Testis (tissue), 2 donors: ENCODE measurements around the gene COL26A1.

Experiments used
- POLR2A ChIP-seq: fragments of 450-650 bp; IDR thresholded peaks from one replicate; pipeline ENCODE4 v1.6.1; 2017; ENCODE audit warnings: antibody characterized with exemption, mild to moderate bottlenecking, moderate library complexity
- TF ChIP-seq, protein P1 (sequence below), 3 experiments: fragments of 450-650 bp in 2 of 3; fragments of 200-600 bp in 1 of 3; sonication (generic) in 1 of 3; IDR thresholded peaks; one replicate each; pipeline ENCODE4 v1.5.1; 2016 to 2019; ENCODE audit warnings: antibody characterized with exemption in 3 of 3, mild to moderate bottlenecking in 2 of 3, moderate library complexity in 1 of 3

DNA sequence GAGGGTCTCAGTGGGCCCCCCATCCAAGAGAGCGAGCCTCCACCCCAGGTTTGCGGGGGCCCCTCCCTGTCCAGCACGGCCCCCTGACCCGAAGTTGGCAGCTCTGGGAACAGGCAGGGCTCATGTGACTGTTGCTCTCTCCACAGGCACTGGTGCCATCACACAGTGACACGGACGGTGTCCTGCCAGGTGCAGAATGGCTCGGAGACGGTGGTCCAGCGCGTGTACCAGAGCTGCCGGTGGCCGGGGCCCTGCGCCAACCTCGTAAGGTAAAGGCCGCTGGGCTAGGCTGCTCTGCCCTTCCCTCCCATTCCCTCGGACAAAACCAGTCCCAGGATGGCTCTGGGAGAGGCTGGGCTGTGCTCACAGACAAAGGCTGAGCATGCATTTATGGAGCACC lies 57.2 kb downstream of the COL26A1 start:
- TF ChIP-seq, protein P1, sequence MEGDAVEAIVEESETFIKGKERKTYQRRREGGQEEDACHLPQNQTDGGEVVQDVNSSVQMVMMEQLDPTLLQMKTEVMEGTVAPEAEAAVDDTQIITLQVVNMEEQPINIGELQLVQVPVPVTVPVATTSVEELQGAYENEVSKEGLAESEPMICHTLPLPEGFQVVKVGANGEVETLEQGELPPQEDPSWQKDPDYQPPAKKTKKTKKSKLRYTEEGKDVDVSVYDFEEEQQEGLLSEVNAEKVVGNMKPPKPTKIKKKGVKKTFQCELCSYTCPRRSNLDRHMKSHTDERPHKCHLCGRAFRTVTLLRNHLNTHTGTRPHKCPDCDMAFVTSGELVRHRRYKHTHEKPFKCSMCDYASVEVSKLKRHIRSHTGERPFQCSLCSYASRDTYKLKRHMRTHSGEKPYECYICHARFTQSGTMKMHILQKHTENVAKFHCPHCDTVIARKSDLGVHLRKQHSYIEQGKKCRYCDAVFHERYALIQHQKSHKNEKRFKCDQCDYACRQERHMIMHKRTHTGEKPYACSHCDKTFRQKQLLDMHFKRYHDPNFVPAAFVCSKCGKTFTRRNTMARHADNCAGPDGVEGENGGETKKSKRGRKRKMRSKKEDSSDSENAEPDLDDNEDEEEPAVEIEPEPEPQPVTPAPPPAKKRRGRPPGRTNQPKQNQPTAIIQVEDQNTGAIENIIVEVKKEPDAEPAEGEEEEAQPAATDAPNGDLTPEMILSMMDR (IDR thresholded peaks at IDR 0.05), result no peak
- TF ChIP-seq POLR2A, result no peak
